Activated CD8-positive, alpha-beta memory T cell treated with anti-CD3 and anti-CD28 coated beads, Interleukin-2, amount 50 U/mL, for 24 hours (primary cell): ENCODE data around the gene R3HDM4.

ENCODE experiments used
- DNase-seq: peaks from one replicate; pipeline ENCODE4 v3.0.0-alpha.2; 2020; ENCODE audit errors: extremely low read depth

The R3HDM4 gene

GRCh38 chr19:912181-913079, 589 bp downstream of the R3HDM4 start:
- no peak for DNase-seq

GRCh38 chr19:911197-912033, 1.6 kb downstream of the R3HDM4 start:
- no peak for DNase-seq

GRCh38 chr19:907183-907853, 5.7 kb downstream of the R3HDM4 start:
- no peak for DNase-seq

DNA sequence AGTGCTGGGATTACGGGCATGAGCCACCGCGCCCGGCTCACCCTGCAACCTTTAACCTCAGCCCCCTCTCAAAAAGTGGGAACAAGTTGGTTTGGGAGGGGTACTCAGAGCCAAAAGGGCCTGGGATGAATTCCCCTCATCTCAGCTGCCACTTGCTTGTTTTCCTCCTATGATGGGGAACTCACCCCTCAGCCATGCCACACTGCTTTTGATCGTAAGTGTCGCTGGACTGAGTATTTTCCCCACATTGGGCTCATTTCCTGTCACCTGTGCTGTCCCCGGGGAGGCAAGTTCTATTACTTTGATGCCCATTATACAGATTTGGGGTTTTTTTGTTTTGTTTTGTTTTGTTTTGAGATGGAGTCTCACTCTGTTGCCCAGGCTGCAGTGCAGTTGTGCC, 6.5 kb downstream of the R3HDM4 start:
- no peak for DNase-seq

GRCh38 chr19:904545-904944, 8.5 kb downstream of the R3HDM4 start:
- DNase-seq, result no peak

GRCh38 chr19:903266-903797, 9.7 kb downstream of the R3HDM4 start:
- no peak for DNase-seq

GRCh38 chr19:902446-903226, 10.4 kb downstream of the R3HDM4 start:
- no peak for DNase-seq

DNA sequence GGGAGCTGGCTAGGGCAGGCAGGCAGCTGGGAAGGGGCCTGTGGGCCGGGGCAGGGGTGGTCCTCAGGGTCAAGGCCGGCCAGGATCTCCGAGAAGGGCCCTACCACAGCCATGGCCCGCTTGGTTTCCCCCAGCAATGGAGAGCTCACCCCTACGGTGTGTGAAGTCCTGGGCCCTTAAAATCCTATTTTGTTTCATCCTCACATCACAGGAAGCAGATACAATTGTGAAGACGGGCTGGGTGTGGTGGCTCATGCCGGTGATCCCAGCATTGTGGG, 11.0 kb downstream of the R3HDM4 start:
- DNase-seq, result no peak

DNA sequence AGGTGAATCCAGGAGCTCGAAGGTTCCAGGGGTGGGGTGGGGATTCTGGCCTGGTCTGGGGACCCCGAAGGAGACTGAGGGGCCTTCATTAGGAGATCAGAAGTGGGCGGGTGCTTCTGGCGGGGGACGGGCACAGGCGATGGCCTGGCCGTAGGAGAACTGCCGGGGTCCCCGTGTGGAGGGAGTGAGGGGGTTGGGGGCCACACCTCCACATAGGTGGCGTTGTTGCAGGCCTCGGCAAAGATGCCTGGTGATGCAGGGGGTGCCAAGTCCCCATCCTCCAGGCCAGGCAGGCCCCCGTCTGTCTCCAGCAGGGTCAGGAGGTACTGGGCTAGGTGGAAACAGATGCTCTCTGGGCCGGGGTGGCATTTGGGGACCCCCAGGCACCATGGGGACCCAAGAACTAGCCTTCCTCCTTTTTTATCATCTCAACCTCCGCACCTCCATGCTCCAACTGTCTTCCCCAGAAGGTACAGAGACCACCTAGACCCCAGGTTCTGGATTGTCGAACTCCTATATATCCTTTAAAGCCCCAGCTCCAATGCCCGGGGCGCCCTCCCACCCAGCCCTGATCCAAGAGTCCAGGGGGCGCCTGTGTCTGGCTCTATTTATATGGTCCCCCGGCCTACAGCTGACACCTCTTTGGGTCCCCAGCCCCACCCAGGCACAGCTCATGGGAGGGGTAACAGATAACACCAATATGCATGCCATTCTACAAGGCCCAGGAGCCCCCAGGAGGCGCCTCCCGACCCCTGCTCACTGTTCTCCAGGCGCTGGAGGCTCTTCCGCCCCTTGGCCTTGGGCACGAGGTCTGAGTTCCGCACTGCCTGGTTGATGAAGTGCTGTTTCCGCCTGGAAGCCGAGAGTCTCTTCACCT, 11.6 kb downstream of the R3HDM4 start:
- DNase-seq, result no peak

DNA sequence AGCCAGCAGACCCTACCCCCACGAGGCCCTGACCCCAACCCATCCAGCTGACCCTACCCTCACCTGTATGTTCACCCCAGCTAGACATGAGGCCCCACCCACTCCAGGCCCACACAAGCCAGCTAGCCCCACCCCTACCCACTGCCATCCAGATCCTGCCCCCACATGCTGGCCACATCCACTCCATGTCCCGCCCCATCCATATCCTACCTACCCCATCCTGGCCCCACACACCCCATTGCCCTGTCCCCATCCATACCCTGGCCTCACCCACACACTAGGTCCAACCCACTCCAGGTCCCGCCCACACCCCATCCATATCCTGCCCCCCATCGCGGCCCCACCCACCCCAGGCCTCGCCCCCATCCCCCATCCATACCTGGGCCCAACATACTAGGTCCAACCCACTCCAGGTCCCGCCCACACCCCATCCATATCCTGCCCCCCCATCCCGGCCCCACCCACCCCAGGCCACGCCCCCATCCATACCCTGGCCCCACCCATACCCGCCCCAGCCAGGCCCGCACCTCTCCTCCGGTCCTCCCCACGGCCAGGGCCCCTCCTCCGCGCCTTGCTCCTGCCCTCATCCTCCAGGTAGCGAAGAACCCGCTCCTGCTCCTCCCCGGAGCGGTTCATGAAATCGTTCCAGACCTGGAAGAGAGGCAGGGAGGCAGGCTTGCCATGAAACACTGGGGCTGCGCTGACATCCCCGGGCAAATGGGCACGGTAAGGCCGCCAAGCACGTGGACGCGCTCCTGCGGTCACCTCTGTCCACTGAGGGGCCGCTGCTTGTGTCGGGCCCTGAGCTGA, 12.5 kb downstream of the R3HDM4 start:
- no peak for DNase-seq

- DNase-seq, result no peak
Observed at GRCh38 chr19:900043-900301, 13.0 kb downstream of the R3HDM4 start.

- no peak for DNase-seq
Observed at GRCh38 chr19:899336-900042, 13.5 kb downstream of the R3HDM4 start.

DNA sequence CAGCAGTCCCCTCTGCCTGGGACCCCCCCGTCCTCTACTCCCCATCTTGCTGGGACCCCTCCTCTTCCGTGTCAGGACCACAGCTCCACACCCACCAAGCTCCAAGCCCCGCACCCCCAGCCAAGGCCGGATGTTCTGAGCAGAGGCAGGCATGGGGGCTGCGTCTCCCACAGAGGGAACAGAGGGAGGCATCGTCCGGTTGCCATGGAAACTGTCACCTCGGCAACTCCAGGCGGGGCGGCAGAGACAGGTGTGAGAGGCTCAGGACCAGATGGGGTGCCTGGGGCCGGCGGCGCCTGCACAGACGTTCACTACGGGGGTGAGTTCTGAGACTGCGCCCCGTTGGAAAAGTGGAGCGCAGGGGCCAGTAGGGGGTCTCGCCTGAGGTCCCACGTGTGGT, 14.4 kb downstream of the R3HDM4 start:
- DNase-seq, result no peak

DNA sequence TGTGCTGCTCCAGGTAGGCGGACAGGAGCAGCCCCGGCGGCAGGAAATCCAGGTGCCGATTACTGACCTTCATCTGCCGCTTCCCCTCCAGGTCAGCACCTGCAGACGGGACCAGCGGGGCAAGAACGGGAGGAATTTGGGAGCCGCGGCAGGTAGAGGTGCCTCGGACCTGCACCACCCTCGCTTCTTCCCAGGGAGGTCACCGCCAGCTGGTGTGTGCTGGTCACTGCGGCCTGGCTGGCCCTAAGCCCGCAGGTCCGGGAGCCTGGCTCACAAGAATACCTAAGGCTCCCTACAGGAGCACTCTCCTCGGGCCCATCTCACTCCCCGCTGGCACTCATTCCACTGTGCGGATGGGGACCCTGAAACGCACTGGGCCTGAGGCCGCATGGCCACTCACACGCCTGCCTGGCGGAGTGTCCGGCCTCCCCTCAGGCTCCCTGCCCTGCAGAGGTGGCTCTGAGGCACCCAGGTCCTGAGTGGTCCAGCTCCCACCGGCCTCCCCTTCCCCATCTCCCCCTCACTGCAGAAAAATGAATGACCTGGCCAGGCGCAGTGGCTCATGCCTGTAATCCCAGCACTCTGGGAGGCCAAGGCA, 15.5 kb downstream of the R3HDM4 start:
- no peak for DNase-seq

DNA sequence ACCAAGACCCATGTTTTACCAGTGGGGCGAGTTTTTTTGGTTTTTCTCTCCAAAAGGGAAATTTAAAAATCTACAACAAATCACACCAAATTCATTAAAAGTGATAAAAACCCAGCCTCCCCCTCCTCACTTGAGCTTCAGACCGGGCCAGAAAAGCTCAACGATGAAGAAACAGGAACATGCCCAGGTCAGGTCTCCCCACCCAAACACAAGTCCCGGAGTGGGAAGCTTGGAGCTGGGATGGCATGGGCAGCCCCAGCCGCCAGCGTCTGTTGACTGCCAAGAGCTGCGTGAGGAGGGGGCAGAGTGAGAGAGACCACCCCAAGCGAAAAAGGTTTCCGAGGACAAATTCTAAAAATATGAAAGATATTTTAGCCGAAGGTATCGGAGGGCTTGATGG, 16.0 kb downstream of the R3HDM4 start:
- no peak for DNase-seq

- no peak for DNase-seq
Observed at GRCh38 chr19:896434-896833, 16.6 kb downstream of the R3HDM4 start.

DNA sequence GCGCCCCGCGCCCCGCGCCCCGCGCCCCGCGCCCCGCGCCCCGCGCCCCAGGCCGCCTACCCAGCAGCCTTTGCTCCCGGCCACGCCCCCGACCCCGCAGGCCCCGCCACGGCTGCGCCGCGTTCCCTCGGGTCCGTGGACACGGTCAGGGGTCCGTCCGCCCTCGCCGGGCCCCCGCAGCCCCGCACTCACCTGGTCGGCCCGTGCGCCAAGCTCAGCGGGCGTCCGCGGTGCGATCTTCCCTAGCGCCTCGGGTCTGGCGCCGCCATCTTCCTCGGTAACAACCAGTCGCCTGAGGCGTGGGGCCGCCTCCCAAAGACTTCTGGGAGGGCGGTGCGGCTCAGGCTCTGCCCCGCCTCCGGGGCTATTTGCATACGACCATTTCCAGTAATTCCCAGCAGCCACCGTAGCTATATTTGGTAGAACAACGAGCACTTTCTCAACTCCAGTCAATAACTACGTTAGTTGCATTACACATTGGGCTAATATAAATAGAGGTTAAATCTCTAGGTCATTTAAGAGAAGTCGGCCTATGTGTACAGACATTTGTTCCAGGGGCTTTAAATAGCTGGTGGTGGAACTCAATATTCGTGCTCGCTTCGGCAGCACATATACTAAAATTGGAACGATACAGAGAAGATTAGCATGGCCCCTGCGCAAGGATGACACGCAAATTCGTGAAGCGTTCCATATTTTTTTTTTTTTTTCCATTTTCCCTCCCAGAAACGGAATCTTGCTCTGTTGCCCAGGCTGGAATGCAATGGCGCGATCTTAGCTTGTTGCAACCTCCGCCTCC, 19.9 kb downstream of the R3HDM4 start, which contains the start of the genes MED16 and RNU6-9:
Gene MED16 (minus strand): TSS at position 294 of the 796 bp plus-strand sequence. CDS start 2,056 bp downstream, outside the sequence.
Gene RNU6-9 (plus strand): TSS at position 591 of the 796 bp plus-strand sequence.
- peak; percentile 67 for DNase-seq
